Putamen (tissue), 1 donor: ENCODE results near the gene REM2.

Source experiments
- DNase-seq: peaks from one replicate; pipeline ENCODE4 v3.0.0-alpha.2; 2016; ENCODE audit warnings: low spot score

Gene REM2

GRCh38 chr14:22929104-22929960 is 46.3 kb downstream of the REM2 start, which contains the start of gene PRMT5:
TSS of gene PRMT5 (minus strand) at chr14:22929376. CDS start at chr14:22929361, 15 bp downstream.
- peak; percentile 100 for DNase-seq

GRCh38 chr14:22929961-22930364 is 46.9 kb downstream of the REM2 start:
- DNase-seq = no peak

- DNase-seq = no peak
These were observed 49.1 kb downstream of the REM2 start for GRCh38 chr14:22932146-22932545.

DNA sequence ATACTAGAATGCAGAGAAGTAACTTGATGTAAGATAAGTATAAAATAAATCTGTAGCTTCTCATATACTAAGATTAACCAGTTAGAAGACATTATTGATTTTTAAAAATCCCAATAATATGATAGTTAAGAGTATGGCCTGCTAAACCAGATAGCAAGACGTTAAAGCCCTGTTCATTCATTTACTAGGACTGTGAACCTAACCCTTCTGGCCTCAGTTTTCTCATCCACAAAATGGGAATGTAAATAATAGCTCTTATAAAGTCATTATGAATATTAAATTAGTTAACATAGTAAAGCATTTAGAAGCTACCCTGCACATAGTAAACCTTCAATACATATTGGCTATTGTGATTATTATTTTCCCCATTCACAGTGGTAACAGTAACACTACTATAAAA is 52.1 kb downstream of the REM2 start:
- DNase-seq = no peak
